IPS-20b (cell line): ENCODE data around the gene AFM.

Experiments
- H3K27ac ChIP-seq: one replicate; pipeline ENCODE4 v1.5.1; 2013; ENCODE audit warnings: low read length
- H3K27me3 ChIP-seq: 2 replicates; pipeline ENCODE4 v1.6.1; 2013; ENCODE audit warnings: mild to moderate bottlenecking, low read length, inconsistent platforms; ENCODE audit not compliant: insufficient read depth
- H3K36me3 ChIP-seq: 2 replicates; pipeline ENCODE4 v1.6.1; 2013; ENCODE audit warnings: low read depth, mild to moderate bottlenecking, inconsistent platforms, low read length, moderate library complexity; ENCODE audit not compliant: insufficient read depth
- H3K4me1 ChIP-seq: 2 replicates; pipeline ENCODE4 v1.6.1; 2013; ENCODE audit warnings: mild to moderate bottlenecking, control low read depth, inconsistent platforms, low read length, moderate library complexity; ENCODE audit not compliant: insufficient read depth
- H3K4me3 ChIP-seq: 2 replicates; pipeline ENCODE4 v1.5.1; 2013; ENCODE audit warnings: mild to moderate bottlenecking, low read length, inconsistent platforms
- H3K9ac ChIP-seq: 2 replicates; pipeline ENCODE4 v1.6.1; 2013; ENCODE audit warnings: low read depth, mild to moderate bottlenecking, inconsistent platforms, low read length, moderate library complexity
- H3K9me3 ChIP-seq: 2 replicates; pipeline ENCODE4 v1.6.1; 2013; ENCODE audit warnings: mild to moderate bottlenecking, low read depth, low read length, inconsistent platforms; ENCODE audit not compliant: insufficient read depth

AFM gene

DNA sequence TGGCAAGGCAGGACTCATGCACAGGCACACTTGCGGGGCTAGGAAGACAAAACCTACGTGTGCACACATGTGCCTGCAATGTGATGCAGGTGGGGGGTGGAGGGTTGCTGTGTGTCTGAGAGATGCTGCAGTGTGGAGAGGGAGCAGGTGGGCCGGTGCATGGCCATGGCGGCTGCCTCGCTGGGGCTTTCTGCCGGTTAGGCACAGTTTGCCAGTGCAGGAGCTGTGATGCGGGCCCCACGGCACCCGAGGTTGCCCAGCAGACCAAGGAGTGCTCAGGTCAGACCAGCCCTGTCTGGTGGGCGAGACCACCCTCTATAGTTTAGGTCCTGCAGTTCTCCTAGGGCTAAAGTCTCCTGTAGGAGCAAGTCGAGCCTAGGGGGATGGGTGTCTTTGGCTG is 4.4 kb upstream of the AFM start:
- no peaks in the 10 kb centered on the region for H3K27me3 ChIP-seq
- no peak overlapping the region for H3K9ac ChIP-seq
- peaks cover 35% of the 10 kb centered on the region for H3K9me3 ChIP-seq
- H3K4me3 ChIP-seq, result no peak overlapping the region
- H3K36me3 ChIP-seq, result no peaks in the 10 kb centered on the region
- H3K4me1 ChIP-seq, result no peaks in the 10 kb centered on the region
- H3K27ac ChIP-seq, result no peak overlapping the region

DNA sequence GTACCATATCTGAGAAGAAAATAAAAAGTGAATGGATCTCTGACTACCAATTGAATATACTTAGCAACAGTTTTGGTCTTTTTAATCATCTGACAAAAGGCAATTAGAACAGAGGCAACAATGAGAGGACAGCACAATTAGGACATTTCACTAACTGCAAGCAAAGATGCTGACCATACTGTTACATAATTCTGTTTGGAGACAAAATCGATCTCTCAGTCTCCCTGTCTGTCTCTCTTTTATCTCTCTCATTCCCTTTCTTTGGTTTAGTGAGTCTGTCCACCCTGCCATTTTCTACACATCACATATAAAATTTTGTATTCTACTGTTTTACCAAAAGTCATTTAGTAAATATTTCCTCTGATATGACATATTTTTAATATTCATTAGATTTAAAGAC is 2.2 kb upstream of the AFM start:
- H3K9ac ChIP-seq, result no peak overlapping the region
- no peaks in the 10 kb centered on the region for H3K36me3 ChIP-seq
- no peak overlapping the region for H3K4me3 ChIP-seq
- H3K9me3 ChIP-seq, result peaks cover 18% of the 10 kb centered on the region
- H3K4me1 ChIP-seq, result no peaks in the 10 kb centered on the region
- H3K27me3 ChIP-seq, result no peaks in the 10 kb centered on the region
- no peak overlapping the region for H3K27ac ChIP-seq

DNA sequence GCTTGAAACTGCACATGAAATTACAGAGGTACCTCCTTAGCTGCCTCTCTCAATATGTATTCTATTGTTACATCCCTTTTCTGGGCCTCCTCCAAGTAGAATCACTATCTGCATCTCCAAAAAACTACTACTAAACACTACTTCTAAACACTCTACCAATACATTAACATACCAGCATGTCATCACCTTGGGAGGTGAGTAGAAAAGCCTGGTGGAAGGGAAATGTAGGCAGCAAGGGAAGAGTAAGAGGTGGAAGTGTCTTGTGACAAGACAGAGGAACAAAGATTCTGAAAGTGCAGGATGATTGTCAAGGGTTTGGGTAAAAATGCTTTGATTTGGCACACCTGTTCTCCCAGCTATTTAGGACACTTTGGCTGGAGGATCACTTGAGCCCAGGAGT is 3.5 kb downstream of the AFM start:
- Histone ChIP-seq H3K27ac (no peak overlapping the region), H3K4me3 (no peak overlapping the region), H3K27me3 (no peaks in the 10 kb centered on the region), H3K4me1 (peaks cover 4% of the 10 kb centered on the region; the same call in 1 of the 2 replicates), H3K9me3 (no peaks in the 10 kb centered on the region), H3K36me3 (no peaks in the 10 kb centered on the region), H3K9ac (no peak overlapping the region)

DNA sequence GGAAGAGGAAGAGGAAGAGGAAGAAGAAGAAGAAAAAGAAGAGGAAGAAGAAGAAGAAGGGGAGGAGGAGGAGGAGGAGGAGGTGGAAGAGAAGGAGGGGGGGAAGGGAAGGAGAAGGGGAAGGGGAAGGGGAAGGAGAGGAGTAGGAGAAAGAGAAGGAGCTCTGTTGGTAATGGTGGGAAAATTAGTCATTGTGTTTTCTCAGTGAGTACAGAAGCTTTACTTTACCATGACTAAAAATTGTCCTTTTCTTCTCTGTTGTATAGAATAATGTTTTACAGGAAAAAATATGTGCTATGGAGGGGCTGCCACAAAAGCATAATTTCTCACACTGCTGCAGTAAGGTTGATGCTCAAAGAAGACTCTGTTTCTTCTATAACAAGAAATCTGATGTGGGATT is 4.1 kb downstream of the AFM start:
- Histone ChIP-seq H3K36me3 (no peaks in the 10 kb centered on the region), H3K4me1 (peaks cover 4% of the 10 kb centered on the region; the same call in 1 of the 2 replicates), H3K9ac (no peak overlapping the region), H3K27ac (no peak overlapping the region), H3K4me3 (no peak overlapping the region), H3K27me3 (no peaks in the 10 kb centered on the region), H3K9me3 (no peaks in the 10 kb centered on the region)

DNA sequence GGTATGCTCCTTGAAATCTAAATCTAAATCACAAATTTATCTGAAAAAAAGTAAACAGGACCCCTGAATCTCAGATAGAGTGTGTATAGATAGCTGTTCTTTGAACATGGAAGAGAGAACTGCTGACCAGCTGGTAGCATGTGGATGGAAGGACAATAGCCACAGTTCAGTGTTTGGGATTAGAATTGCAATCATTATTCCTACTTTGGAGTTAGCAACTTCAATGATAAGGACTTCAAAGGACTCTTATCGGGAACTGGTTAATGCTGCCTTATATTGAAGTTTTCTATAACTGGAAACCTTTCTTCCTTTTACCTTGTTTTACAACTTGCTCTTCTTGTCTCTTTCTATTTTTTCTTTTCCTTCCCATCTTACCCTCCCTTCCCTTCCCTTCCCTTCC is 5.0 kb downstream of the AFM start:
- Histone ChIP-seq H3K9ac (no peak overlapping the region), H3K4me3 (no peak overlapping the region), H3K27ac (no peak overlapping the region), H3K27me3 (no peaks in the 10 kb centered on the region), H3K9me3 (no peaks in the 10 kb centered on the region), H3K4me1 (peaks cover 4% of the 10 kb centered on the region; the same call in 1 of the 2 replicates), H3K36me3 (no peaks in the 10 kb centered on the region)

DNA sequence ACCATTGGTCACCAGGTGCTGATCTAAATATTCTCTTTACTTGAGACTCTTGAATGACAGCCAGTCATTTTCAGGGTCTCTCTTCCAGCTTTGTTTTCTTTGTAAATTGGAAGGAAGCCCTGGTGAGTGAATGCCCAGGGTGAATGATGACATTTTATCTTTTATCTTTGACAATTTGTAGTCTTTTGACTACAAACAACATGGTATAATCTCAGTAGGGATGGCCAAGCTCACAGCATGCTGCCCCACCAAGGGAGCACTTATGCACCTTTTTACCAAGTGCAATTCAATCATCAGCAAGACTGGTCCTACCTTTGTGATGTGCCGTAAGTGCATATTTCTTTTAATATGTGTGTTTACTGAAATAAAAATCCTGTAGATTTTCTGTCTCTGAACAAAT is 5.7 kb downstream of the AFM start:
- peaks cover 4% of the 10 kb centered on the region; the same call in 1 of the 2 replicates for H3K4me1 ChIP-seq
- H3K27me3 ChIP-seq, result no peaks in the 10 kb centered on the region
- no peak overlapping the region for H3K9ac ChIP-seq
- no peaks in the 10 kb centered on the region for H3K36me3 ChIP-seq
- no peaks in the 10 kb centered on the region for H3K9me3 ChIP-seq
- H3K4me3 ChIP-seq, result no peak overlapping the region
- H3K27ac ChIP-seq, result no peak overlapping the region

DNA sequence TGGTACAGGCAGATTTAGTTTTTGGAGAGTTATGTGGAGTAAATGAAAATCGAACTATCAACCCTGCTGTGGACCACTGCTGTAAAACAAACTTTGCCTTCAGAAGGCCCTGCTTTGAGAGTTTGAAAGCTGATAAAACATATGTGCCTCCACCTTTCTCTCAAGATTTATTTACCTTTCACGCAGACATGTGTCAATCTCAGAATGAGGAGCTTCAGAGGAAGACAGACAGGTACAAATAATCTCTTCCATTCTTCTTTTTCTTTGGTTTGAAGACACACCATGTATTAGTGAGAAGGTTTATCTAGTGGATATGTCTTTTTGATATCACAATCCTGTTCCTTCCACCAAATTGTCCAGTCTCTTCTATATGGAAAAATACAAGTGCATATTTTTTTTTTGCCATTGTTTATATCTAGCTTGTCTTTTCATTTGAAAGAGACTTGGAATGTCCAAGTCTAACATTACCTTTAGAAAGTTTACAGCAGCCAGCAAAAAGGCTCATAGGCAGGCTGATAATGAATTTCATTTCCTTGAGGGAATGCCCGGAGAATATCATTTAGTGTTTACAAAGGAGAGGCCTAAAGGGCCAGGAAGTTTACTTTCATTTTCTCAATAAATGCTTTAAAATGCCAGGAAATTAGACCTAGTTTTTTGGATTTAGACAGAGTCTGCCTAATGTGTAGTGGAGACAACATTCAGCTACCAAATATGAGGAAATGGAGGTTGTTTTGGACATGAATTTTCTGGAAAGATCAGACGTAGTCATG is 18.6 kb downstream of the AFM start:
- Histone ChIP-seq H3K27ac (no peak overlapping the region), H3K9ac (no peak overlapping the region), H3K4me3 (no peak overlapping the region), H3K4me1 (no peaks in the 10 kb centered on the region), H3K36me3 (no peaks in the 10 kb centered on the region), H3K27me3 (no peaks in the 10 kb centered on the region), H3K9me3 (no peaks in the 10 kb centered on the region)

DNA sequence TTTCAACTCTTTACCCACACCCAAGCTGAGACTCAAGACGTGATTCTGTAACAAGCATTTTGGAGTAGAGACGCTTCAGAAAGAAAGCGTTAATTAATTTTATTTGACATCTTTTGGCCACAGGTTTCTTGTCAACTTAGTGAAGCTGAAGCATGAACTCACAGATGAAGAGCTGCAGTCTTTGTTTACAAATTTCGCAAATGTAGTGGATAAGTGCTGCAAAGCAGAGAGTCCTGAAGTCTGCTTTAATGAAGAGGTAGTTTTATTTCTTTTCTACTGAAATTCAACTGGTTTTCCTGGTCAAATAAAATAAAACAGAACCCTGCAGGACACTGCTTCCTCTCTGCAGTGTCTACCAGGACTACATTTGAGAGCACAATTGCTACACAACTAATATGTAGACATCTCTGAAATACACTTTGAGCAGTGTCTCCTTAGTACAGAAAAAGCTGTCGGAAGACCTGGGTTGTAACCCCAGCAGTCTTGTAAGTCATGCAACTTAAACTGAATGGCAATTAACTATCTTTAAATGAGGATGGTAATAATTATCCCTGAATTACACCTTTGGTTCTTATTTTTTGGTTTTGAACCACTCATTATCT is 20.2 kb downstream of the AFM start:
- Histone ChIP-seq H3K9me3 (no peaks in the 10 kb centered on the region), H3K9ac (no peak overlapping the region), H3K27ac (no peak overlapping the region), H3K4me3 (no peak overlapping the region), H3K27me3 (no peaks in the 10 kb centered on the region), H3K36me3 (no peaks in the 10 kb centered on the region), H3K4me1 (no peaks in the 10 kb centered on the region)

DNA sequence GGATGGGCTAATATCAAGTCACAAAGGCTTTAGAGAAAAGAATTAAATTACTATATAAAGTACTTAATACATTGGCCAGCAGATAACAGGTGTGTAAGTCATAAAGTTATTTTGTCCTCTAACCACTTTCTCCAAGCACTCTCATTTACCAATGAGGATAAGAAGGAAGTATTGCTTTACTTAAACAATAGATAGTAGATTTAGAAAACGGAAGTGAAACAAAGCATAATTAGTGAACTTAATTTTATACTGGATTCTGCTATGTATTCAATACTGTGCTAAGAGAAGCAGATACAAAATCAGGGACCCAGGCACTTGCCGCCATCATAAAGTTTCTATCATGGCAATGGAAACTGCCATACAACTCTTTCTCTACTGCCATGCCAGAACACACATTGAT is 24.0 kb downstream of the AFM start:
- Histone ChIP-seq H3K27ac (no peak overlapping the region), H3K9ac (no peak overlapping the region), H3K4me1 (no peaks in the 10 kb centered on the region), H3K27me3 (no peaks in the 10 kb centered on the region), H3K36me3 (no peaks in the 10 kb centered on the region), H3K4me3 (no peak overlapping the region), H3K9me3 (no peaks in the 10 kb centered on the region)

DNA sequence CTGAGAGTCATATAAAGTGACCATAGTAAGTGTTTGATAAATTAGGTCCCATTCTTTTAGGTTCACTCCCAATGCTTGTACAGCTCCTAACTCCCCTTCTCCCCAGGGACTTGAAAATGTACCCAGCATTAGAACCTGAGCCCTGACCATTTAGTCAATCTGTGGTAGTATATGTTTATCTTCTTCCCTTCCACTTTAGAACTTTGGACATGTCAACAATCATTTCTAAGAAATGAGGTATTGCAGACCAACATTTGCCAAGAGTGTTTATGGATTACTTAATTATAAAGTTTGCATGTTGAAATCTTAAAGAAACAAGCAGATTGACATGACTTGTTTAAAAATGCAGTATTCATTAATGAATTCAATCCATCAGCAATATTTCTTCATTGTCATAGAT is 26.0 kb downstream of the AFM start:
- Histone ChIP-seq H3K4me3 (no peak overlapping the region), H3K27ac (no peak overlapping the region), H3K27me3 (no peaks in the 10 kb centered on the region), H3K9ac (no peak overlapping the region), H3K36me3 (no peaks in the 10 kb centered on the region), H3K9me3 (no peaks in the 10 kb centered on the region), H3K4me1 (no peaks in the 10 kb centered on the region)

DNA sequence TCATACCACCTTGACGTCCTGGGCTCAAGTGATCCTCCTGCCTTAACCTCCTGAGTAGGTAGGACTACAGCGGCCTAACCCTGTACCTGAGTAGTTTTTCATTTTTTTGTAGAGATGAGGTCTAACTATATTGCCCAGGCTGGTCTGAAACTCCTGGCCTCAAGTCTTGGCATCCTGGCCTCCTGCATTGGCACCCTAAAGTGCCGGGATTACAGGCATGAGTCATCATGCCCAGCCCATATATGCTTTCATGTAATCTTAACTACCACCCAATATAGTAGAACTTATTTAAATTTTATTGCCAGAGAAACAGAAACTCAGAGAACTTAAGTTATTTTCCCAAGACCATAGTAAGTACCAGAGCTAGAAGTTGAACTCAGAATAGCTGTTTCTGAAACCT is 27.1 kb downstream of the AFM start:
- Histone ChIP-seq H3K36me3 (no peaks in the 10 kb centered on the region), H3K4me1 (no peaks in the 10 kb centered on the region), H3K9me3 (no peaks in the 10 kb centered on the region), H3K9ac (no peak overlapping the region), H3K27me3 (no peaks in the 10 kb centered on the region), H3K27ac (no peak overlapping the region), H3K4me3 (no peak overlapping the region)

DNA sequence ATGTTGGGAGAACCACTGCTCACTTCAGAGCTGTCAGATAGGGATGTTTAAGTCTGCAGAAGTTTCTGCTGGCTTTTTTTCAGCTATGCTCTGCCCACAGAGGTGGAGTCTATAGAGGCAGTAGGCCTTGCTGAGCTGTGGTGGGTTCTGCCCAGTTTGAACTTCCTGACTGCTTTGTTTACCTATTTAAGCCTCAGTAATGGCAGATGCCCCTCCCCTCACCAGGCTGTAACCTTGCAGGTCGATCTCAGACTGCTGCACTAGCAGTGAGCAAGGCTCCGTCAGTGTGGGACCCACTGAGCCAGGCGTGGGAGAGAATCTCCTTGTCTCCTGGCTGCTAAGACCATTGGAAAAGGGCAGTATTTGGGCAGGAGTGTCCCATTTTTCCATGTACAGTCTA is 36.8 kb downstream of the AFM start:
- H3K4me1 ChIP-seq, result peaks cover 6% of the 10 kb centered on the region; the same call in 1 of the 2 replicates
- no peaks in the 10 kb centered on the region for H3K27me3 ChIP-seq
- no peak overlapping the region for H3K27ac ChIP-seq
- H3K9ac ChIP-seq, result no peak overlapping the region
- no peak overlapping the region for H3K4me3 ChIP-seq
- peaks cover 3% of the 10 kb centered on the region; the same call in 1 of the 2 replicates for H3K9me3 ChIP-seq
- no peaks in the 10 kb centered on the region for H3K36me3 ChIP-seq
